Pancreas (tissue), 10 donors: ENCODE data around the gene DOCK8. TPM values are rescaled to one million over a fixed set of nuclear protein-coding genes. Genes with fewer than 3 reads are reported as not detected.

Source experiments
- ATAC-seq, 4 donors: fragments of 200-7000 bp; cut with Tn5 transposase; one replicate each; pipeline versions ENCODE4 v1.8.0 to v1.9.1; 2020; ENCODE audit warnings: mild to moderate bottlenecking in 4 of 4, moderate library complexity in 4 of 4
- DNase-seq, 6 donors: peaks; one replicate each; pipeline ENCODE4 v3.0.0-alpha.2; 2020
- FAIRE-seq: peaks from 2 replicates; lab custom pipeline; 2012; peaks lifted over from hg19 to GRCh38; lab: Jason Lieb, UNC
- H3K27ac ChIP-seq, 4 donors: fragments of 200-600 bp; sonication (generic); 1 replicate in 3 of 4; 2 replicates in 1 of 4; pipeline versions ENCODE4 v1.5.0 to v1.8.0; 2020
- H3K27me3 ChIP-seq, 4 donors: fragments of 200-600 bp; one replicate each; pipeline ENCODE4 v1.8.0; 2021
- H3K36me3 ChIP-seq, 3 donors: fragments of 200-600 bp; sonication (generic) in 1 of 3; one replicate each; pipeline versions ENCODE4 v1.5.0 to v1.8.0; 2020 to 2021
- H3K4me1 ChIP-seq, 3 donors: fragments of 200-600 bp; one replicate each; pipeline ENCODE4 v1.8.0; 2021
- H3K4me3 ChIP-seq, 4 donors: fragments of 200-600 bp; sonication (generic) in 2 of 4; one replicate each; pipeline versions ENCODE4 v1.5.0 to v1.8.0; 2020 to 2021
- H3K9me3 ChIP-seq, 4 donors: fragments of 200-600 bp; one replicate each; pipeline ENCODE4 v1.8.0; 2021
- WGBS, 2 donors: extraction: QIAGEN DNeasy Blood & Tissue Kit; methylation state at CpG; one replicate each; pipeline ENCODE4 v1.1.7; 2013; 5-methylcytosine and 5-hydroxymethylcytosine counted together
- intact Hi-C, 3 donors: fragments of 100-400 bp; cut with DNase I; formaldehyde crosslinking; loops; one replicate each; pipeline versions ENCODE4 v1.11.1 to v1.14.2; 2022
- polyA plus RNA-seq, 2 donors: library from polyadenylated mRNA; stranded (reverse); fragments of 200-250 nt; gene quantifications; one replicate each; pipeline ENCODE4 v1.2.3, GENCODE V29; 2013
- total RNA-seq, 6 donors: library from RNA; stranded (reverse); fragmentation: NEBNext Ultra II Directional in 4 of 6; extraction: Animal tissue kit (Norgen Biotek cat#: 25700) in 4 of 6; gene quantifications; one replicate each; pipeline versions ENCODE4 v1.2.1 to v1.2.4, GENCODE V29; 2021 to 2023
- TF ChIP-seq, protein P1 (sequence below), 4 donors: fragments of 200-600 bp; sonication (generic) in 3 of 4; IDR thresholded peaks; one replicate each; pipeline versions ENCODE4 v1.5.0 to v1.8.0; 2021; ENCODE audit warnings: antibody characterized with exemption in 4 of 4
- donor health status: healthy with polysubstance abuse.
- donor health status: DM: no; HTN: no; CAD: no; lungs with moderate emphysema.
- donor health status: DM: no; HTN: no; CAD: no.
- donor health status: control.
- donor health status: control.
- donor health status: Bipolar disorder and iron deficiency.
- donor health status: DM: yes; HTN: yes; CAD: no.
- donor health status: DM: no; HTN: no; CAD: no.
- donor health status: DM: no; HTN: no; CAD: no.
- donor health status: DM: yes; HTN: yes; CAD: no.

Gene DOCK8
- total and polyA plus RNA-seq, 8 donors: 1.7 to 22.7 (median 6.0) TPM

DNA sequence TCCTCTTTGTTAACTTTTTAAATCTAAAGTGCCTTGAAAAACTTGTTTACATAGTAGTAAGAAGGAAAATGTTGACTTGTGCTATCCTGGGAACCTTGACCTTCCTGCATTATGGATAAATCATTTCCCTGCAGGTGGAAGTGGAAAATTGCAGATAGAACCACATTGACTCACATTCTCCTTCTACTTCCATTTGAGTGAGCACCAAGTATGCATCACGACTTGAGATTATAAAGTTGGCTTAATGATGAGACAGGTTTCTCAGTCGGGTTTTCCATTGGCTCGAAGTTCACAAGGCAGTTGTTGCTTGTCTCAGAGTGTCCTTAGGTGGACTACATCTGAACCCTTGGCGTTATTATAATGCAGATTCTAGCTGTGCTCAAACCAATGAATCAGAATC is 39.9 kb downstream of the DOCK8 start:
- no peak for DNase-seq
- FAIRE-seq: no peak
- no peak for ATAC-seq
- H3K36me3 ChIP-seq: no peaks in the 10 kb centered on the region
- peaks cover 0 to under 1% (median 0%) of the 10 kb centered on the region in 3 donors for H3K4me1 ChIP-seq
- H3K27ac ChIP-seq: no peak overlapping the region
- TF ChIP-seq, protein P1, sequence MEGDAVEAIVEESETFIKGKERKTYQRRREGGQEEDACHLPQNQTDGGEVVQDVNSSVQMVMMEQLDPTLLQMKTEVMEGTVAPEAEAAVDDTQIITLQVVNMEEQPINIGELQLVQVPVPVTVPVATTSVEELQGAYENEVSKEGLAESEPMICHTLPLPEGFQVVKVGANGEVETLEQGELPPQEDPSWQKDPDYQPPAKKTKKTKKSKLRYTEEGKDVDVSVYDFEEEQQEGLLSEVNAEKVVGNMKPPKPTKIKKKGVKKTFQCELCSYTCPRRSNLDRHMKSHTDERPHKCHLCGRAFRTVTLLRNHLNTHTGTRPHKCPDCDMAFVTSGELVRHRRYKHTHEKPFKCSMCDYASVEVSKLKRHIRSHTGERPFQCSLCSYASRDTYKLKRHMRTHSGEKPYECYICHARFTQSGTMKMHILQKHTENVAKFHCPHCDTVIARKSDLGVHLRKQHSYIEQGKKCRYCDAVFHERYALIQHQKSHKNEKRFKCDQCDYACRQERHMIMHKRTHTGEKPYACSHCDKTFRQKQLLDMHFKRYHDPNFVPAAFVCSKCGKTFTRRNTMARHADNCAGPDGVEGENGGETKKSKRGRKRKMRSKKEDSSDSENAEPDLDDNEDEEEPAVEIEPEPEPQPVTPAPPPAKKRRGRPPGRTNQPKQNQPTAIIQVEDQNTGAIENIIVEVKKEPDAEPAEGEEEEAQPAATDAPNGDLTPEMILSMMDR (IDR thresholded peaks at IDR 0.05): no peak
- 51 to 76% methylated on average over 4 of the region's 4 CpGs for WGBS, 2 donors
- H3K4me3 ChIP-seq: no peak overlapping the region
- H3K9me3 ChIP-seq: no peaks in the 10 kb centered on the region
- no peaks in the 10 kb centered on the region for H3K27me3 ChIP-seq
- intact Hi-C loops: no loop called here

DNA sequence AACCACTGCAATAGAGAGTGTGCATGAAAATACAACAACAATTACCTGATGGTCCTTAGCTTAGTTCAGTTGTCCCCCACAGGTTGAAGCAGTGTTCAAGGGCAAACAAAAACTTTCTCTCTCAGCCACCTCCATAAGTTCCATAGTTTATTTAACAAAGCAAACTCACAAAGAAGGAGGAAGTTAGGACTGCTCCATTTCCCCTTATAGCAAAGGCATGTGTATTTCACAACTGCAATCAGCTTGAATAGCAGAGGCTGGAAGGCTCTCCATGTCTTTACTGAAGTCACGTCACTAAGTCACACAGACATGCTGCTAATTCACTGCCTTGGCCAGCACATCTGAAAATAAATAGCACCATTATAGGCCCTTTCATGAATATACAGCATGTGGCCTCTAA is 43.3 kb downstream of the DOCK8 start:
- H3K4me1 ChIP-seq: peaks cover 0 to 2% (median 0%) of the 10 kb centered on the region in 3 donors
- peak in 3 of 4 donors; percentile 18 to 78 (median 64) for ATAC-seq
- intact Hi-C loops: no loop called here
- FAIRE-seq: no peak
- no peak overlapping the region for H3K27ac ChIP-seq
- 0 to 79% methylated on average over 1 of the region's 1 CpG for WGBS, 2 donors
- TF ChIP-seq, protein P1 (IDR thresholded peaks at IDR 0.05): no peak
- DNase-seq: no peak
- no peaks in the 10 kb centered on the region for H3K9me3 ChIP-seq
- H3K36me3 ChIP-seq: no peaks in the 10 kb centered on the region
- no peak overlapping the region for H3K4me3 ChIP-seq
- no peaks in the 10 kb centered on the region for H3K27me3 ChIP-seq

DNA sequence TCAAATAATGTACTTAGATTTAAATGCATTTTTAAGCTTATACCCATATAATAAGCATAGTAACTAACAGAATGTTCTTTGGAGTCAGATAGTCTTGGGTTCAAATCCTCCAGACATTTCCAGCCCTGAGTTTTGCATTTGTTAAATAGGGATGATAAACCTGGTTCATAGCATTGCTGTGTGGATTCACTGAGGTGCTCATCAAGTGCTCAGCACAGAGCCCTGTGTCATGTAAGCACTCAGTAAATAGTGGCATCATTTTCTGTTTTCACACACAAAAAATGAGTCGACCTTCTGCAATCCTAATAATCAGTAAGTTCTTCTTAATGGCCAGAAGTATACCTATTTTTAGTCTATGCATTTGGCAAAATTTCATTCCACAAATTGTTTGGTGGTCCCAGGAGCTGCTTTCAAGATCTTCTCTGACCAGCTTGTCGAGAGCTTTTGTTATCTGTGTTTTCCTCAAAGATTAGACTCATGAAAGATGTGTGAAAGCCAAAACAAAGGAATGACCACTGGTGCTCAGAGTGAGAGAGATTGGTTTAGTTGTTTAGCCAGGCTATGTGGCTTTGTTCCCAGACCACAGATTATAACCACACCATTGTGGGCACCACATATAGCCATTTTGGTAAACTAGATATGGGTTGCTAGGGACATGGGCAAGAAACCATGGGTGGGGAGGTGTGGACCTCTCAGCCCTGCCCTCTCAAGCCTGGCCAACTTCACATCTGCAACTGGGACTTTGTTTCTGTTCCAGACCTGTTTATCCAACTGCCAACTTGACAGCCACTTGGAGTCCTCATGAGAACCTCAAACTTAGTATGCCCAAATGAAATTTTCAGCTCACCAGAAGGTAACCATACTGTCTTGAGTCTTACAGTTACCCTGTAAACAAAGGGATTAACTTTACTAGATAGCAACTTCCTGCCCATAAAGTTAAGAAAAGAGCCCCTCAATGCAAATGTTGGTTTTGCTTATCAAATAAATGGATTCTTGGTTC is 45.0 kb downstream of the DOCK8 start:
- H3K4me1 ChIP-seq: peaks cover 0 to 2% (median 0%) of the 10 kb centered on the region in 3 donors
- H3K36me3 ChIP-seq: no peaks in the 10 kb centered on the region
- FAIRE-seq (no peak), DNase-seq (no peak), ATAC-seq (no peak)
- no peaks in the 10 kb centered on the region for H3K27me3 ChIP-seq
- intact Hi-C loops: no loop called here
- 46 to 52% methylated on average over 2 of the region's 2 CpGs for WGBS, 2 donors
- no peak overlapping the region for H3K4me3 ChIP-seq
- TF ChIP-seq, protein P1 (IDR thresholded peaks at IDR 0.05): no peak
- H3K9me3 ChIP-seq: no peaks in the 10 kb centered on the region
- H3K27ac ChIP-seq: no peak overlapping the region

DNA sequence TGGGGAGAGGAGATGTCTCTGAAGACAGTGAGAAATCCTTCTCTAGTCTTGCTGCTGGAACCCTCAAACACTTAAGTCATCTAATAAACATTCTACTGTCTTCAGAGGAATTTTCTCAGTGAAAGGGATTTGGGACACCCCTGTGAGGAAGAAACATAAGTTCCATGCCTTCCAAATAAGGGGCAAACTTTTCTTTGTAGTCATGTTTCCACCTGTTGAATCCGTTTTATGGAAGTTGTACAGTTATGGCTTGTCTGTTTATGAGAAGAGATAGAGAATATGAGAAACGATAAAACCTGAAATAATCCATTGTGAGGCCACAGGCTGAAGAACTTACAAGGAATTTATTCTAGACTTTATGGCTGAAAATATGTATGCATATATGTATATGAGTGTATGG is 49.6 kb downstream of the DOCK8 start:
- Histone ChIP-seq H3K27ac (no peak overlapping the region), H3K4me3 (no peak overlapping the region), H3K9me3 (no peaks in the 10 kb centered on the region), H3K27me3 (no peaks in the 10 kb centered on the region), H3K36me3 (no peaks in the 10 kb centered on the region), H3K4me1 (peaks cover 0 to 2% (median 0%) of the 10 kb centered on the region in 3 donors)
- TF ChIP-seq, protein P1 (IDR thresholded peaks at IDR 0.05): no peak
- FAIRE-seq (no peak), DNase-seq (no peak), ATAC-seq (no peak)
- 42 to 67% methylated on average over 2 of the region's 2 CpGs for WGBS, 2 donors
- intact Hi-C loops: no loop called here
